Esophagus muscularis mucosa (tissue), 4 donors: ENCODE results near the gene SLC44A2. TPM values are rescaled to one million over a fixed set of nuclear protein-coding genes. Genes with fewer than 3 reads are reported as not detected.

Source experiments
- DNase-seq: peaks from one replicate; pipeline ENCODE4 v3.0.0-alpha.2; 2017; ENCODE audit errors: extremely low spot score
- H3K27ac ChIP-seq, 4 donors: fragments of 200-600 bp; sonication (generic); replicated peaks in 1 of 4; 1 replicate in 3 of 4; 2 replicates in 1 of 4; pipeline ENCODE4 v1.5.1; 2016 to 2019; ENCODE audit warnings: mild to moderate bottlenecking in 1 of 4
- H3K27me3 ChIP-seq, 4 donors: fragments of 200-600 bp; sonication (generic); one replicate each; pipeline versions ENCODE4 v1.5.1 to v1.6.0; 2016 to 2019
- H3K36me3 ChIP-seq, 4 donors: fragments of 200-600 bp; sonication (generic); one replicate each; pipeline ENCODE4 v1.5.1; 2016 to 2019
- H3K4me1 ChIP-seq, 4 donors: fragments of 200-600 bp; sonication (generic); one replicate each; pipeline ENCODE4 v1.5.1; 2016 to 2019
- H3K4me3 ChIP-seq, 4 donors: fragments of 200-600 bp; sonication (generic); 1 replicate in 2 of 4; 2 replicates in 2 of 4; pipeline ENCODE4 v1.5.1; 2016 to 2019; ENCODE audit warnings: mild to moderate bottlenecking in 4 of 4, moderate library complexity in 1 of 4
- H3K9me3 ChIP-seq, 4 donors: fragments of 200-600 bp; sonication (generic); 1 replicate in 3 of 4; 2 replicates in 1 of 4; pipeline ENCODE4 v1.5.1; 2016 to 2019
- EP300 ChIP-seq: sonication (generic); formaldehyde crosslinking; IDR thresholded peaks from one replicate; pipeline ENCODE4 v1.6.1; 2017; ENCODE audit warnings: antibody characterized with exemption
- POLR2A ChIP-seq: fragments of 450-650 bp; IDR thresholded peaks from one replicate; pipeline ENCODE4 v1.6.1; 2017; ENCODE audit warnings: antibody characterized with exemption, moderate library complexity, mild to moderate bottlenecking, low read depth
- POLR2AphosphoS5 ChIP-seq, 2 donors: sonication (generic); formaldehyde crosslinking; IDR thresholded peaks; one replicate each; pipeline ENCODE4 v1.6.1; 2017; ENCODE audit warnings: antibody characterized with exemption in 2 of 2
- WGBS: methylation state at CpG from one replicate; pipeline ENCODE4 v1.1.5; 2018; 5-methylcytosine and 5-hydroxymethylcytosine counted together
- intact Hi-C: fragments of 100-400 bp; cut with DNase I; formaldehyde crosslinking; loops from one replicate; pipeline ENCODE4 v1.15.1; 2023
- total RNA-seq, 4 donors: library from RNA; depleted of rRNA; stranded (reverse); fragments of >200 nt; gene quantifications; one replicate each; pipeline versions ENCODE4 v1.1.0 to v1.2.1, GENCODE V29; 2016
- TF ChIP-seq, protein P1 (sequence below), 3 experiments: fragments of 200-600 bp in 2 of 3; fragments of 450-650 bp in 1 of 3; sonication (generic) in 2 of 3; IDR thresholded peaks; one replicate each; pipeline ENCODE4 v1.5.1; 2017 to 2019; ENCODE audit warnings: antibody characterized with exemption in 3 of 3, mild to moderate bottlenecking in 2 of 3, moderate library complexity in 1 of 3

The SLC44A2 gene
- total RNA-seq, 4 donors from 2014 or later: 26.2 to 71.2 (median 46.1) TPM

DNA sequence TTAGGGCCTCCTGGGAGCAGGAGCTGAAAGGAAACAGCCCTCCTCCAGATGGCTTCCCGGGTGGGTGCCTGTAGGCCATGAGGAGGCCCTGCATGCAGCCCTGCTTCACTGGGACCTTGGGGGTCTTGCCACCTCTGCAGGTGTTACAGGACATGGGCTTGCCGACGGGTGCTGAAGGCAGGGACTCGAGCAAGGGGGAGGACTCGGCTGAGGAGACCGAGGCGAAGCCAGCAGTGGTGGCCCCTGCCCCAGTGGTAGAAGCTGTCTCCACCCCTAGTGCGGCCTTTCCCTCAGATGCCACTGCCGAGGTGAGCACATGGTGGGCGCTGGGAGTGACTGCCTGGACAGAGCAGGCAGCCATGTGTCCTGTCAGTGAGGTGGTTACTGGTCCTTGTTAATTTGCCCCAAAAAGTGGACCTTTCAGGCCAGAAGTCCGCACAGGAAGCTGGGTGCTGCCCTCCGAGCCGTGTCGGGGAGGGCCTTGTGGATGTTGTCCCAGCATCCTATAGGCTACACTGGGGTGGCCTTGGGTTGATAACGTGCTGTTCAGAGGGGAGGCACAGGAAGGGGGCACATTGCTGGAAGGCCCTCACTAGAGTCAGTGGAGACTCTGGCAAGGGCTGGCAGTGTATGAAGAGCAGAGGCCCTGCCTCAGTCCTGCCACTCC is 57.2 kb downstream of the SLC44A2 start:
- intact Hi-C loops: no loop called here
- WGBS: 88% methylated on average over 13 of the region's 15 CpGs
- no peaks in the 10 kb centered on the region for H3K27me3 ChIP-seq
- H3K4me3 ChIP-seq: no peak overlapping the region
- H3K9me3 ChIP-seq: no peaks in the 10 kb centered on the region
- peaks cover 83 to 100% (median 99%) of the 10 kb centered on the region in 4 donors for H3K36me3 ChIP-seq
- DNase-seq: no peak
- H3K4me1 ChIP-seq: peaks cover 0 to 13% (median 0%) of the 10 kb centered on the region in 4 donors
- H3K27ac ChIP-seq: no peak overlapping the region
- TF ChIP-seq, protein P1, sequence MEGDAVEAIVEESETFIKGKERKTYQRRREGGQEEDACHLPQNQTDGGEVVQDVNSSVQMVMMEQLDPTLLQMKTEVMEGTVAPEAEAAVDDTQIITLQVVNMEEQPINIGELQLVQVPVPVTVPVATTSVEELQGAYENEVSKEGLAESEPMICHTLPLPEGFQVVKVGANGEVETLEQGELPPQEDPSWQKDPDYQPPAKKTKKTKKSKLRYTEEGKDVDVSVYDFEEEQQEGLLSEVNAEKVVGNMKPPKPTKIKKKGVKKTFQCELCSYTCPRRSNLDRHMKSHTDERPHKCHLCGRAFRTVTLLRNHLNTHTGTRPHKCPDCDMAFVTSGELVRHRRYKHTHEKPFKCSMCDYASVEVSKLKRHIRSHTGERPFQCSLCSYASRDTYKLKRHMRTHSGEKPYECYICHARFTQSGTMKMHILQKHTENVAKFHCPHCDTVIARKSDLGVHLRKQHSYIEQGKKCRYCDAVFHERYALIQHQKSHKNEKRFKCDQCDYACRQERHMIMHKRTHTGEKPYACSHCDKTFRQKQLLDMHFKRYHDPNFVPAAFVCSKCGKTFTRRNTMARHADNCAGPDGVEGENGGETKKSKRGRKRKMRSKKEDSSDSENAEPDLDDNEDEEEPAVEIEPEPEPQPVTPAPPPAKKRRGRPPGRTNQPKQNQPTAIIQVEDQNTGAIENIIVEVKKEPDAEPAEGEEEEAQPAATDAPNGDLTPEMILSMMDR (IDR thresholded peaks at IDR 0.05): no peak
- TF ChIP-seq POLR2A (no peak), EP300 (no peak), POLR2AphosphoS5 (IDR thresholded peaks at IDR 0.05) (no peak)

DNA sequence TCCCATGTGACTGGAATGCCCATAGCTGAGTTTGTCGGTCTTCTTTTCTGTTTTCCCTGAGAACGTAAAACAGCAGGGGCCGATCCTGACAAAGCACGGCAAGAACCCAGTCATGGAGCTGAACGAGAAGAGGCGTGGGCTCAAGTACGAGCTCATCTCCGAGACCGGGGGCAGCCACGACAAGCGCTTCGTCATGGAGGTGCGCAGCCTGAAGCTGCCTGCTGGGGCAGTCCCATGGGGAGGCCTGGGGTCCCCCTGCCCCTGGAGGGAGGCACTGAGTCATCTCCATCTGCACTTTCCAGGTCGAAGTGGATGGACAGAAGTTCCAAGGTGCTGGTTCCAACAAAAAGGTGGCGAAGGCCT is 57.7 kb downstream of the SLC44A2 start:
- peaks cover 0 to 14% (median 0%) of the 10 kb centered on the region in 4 donors for H3K4me1 ChIP-seq
- peaks cover 83 to 100% (median 99%) of the 10 kb centered on the region in 4 donors for H3K36me3 ChIP-seq
- no peak overlapping the region for H3K4me3 ChIP-seq
- no peak overlapping the region for H3K27ac ChIP-seq
- WGBS: 88% methylated on average over 14 of the region's 15 CpGs
- DNase-seq: no peak
- TF ChIP-seq EP300: no peak
- TF ChIP-seq POLR2AphosphoS5 (IDR thresholded peaks at IDR 0.05): no peak
- TF ChIP-seq, protein P1 (IDR thresholded peaks at IDR 0.05): no peak
- TF ChIP-seq POLR2A: no peak
- intact Hi-C loops: no loop called here
- no peaks in the 10 kb centered on the region for H3K9me3 ChIP-seq
- H3K27me3 ChIP-seq: no peaks in the 10 kb centered on the region

DNA sequence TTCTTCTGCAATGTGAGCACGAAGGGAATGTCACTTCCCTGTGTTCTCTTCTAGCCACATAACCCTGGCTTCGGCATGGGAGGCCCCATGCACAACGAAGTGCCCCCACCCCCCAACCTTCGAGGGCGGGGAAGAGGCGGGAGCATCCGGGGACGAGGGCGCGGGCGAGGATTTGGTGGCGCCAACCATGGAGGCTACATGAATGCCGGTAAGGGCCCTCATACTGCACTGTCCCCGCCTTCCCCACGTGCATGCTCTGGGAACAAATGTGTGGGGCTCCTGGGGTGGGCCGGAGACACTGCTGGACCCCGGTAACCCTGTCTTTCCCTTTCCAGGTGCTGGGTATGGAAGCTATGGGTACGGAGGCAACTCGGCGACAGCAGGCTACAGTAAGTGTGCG is 58.2 kb downstream of the SLC44A2 start:
- no peak for TF ChIP-seq POLR2AphosphoS5 (IDR thresholded peaks at IDR 0.05)
- TF ChIP-seq, protein P1 (IDR thresholded peaks at IDR 0.05): no peak
- TF ChIP-seq POLR2A: no peak
- no peak for TF ChIP-seq EP300
- Histone ChIP-seq H3K27ac (no peak overlapping the region), H3K27me3 (no peaks in the 10 kb centered on the region), H3K4me3 (no peak overlapping the region), H3K9me3 (no peaks in the 10 kb centered on the region), H3K36me3 (peaks cover 82 to 100% (median 99%) of the 10 kb centered on the region in 4 donors), H3K4me1 (peaks cover 0 to 14% (median 0%) of the 10 kb centered on the region in 4 donors)
- no peak for DNase-seq
- WGBS: 89% methylated on average over 20 of the region's 21 CpGs
- intact Hi-C loops: no loop called here

DNA sequence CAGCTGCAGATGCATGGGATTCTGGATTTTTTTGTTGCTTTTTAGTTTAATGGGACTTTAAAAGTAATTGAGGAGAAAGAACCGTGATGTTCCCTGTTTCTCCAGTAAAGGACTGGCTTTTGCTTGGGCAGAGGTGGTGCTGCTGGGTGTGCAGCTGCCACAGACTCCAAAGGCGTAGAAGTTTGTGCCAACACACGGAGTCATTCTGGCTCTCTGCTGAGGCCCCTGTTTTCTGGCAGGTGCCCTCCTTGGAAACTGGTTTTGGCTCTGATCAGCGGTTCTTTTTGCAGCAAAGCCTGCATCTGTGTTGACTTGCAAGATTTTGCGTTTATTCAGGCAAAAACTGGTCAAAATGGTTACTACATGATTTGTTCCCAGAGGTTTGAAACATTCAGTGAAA is 59.9 kb downstream of the SLC44A2 start:
- no peak for TF ChIP-seq EP300
- no peak for TF ChIP-seq POLR2AphosphoS5 (IDR thresholded peaks at IDR 0.05)
- TF ChIP-seq, protein P1 (IDR thresholded peaks at IDR 0.05): no peak
- TF ChIP-seq POLR2A: no peak
- Histone ChIP-seq H3K36me3 (peaks cover 80 to 100% (median 99%) of the 10 kb centered on the region in 4 donors), H3K4me3 (no peak overlapping the region), H3K27ac (no peak overlapping the region), H3K27me3 (no peaks in the 10 kb centered on the region), H3K4me1 (peaks cover 2 to 14% (median 4%) of the 10 kb centered on the region in 4 donors), H3K9me3 (no peaks in the 10 kb centered on the region)
- WGBS: 74% methylated on average over 5 of the region's 5 CpGs
- intact Hi-C loops: no loop called here
- DNase-seq: no peak

DNA sequence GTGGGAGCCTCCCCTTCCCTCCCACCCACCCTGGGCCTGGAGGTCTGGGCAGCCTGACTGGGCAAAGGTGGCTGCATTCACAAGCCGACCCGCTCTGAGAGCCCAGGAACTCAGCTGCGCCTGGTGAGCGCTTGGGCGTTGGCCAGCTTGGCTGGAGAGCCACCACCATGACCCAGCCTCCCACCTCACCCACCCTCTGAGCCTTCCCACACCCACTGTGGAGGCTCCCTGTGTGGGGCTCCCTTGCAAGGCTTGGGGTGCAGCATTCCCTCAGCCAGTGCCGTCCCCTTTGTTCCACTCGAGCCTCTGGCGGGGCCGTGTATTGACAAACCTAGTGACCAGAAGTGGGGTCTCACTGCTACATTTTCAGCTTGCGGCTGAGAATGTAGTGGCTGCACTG is 60.8 kb downstream of the SLC44A2 start:
- Histone ChIP-seq H3K27ac (no peak overlapping the region), H3K4me1 (peaks cover 7 to 14% (median 10%) of the 10 kb centered on the region in 4 donors), H3K27me3 (no peaks in the 10 kb centered on the region), H3K9me3 (no peaks in the 10 kb centered on the region), H3K36me3 (peaks cover 73 to 100% (median 99%) of the 10 kb centered on the region in 4 donors), H3K4me3 (no peak overlapping the region)
- WGBS: 94% methylated on average over 3 of the region's 10 CpGs
- no peak for DNase-seq
- TF ChIP-seq POLR2AphosphoS5 (IDR thresholded peaks at IDR 0.05) (no peak), POLR2A (no peak), EP300 (no peak)
- TF ChIP-seq, protein P1 (IDR thresholded peaks at IDR 0.05): no peak
- intact Hi-C loops: no loop called here
